Measurements from ENCODE around the gene RNF220.
A peak's percentile ranks its signal among the peaks of the same experiment; 100 is the strongest.

The RNF220 gene

DNA sequence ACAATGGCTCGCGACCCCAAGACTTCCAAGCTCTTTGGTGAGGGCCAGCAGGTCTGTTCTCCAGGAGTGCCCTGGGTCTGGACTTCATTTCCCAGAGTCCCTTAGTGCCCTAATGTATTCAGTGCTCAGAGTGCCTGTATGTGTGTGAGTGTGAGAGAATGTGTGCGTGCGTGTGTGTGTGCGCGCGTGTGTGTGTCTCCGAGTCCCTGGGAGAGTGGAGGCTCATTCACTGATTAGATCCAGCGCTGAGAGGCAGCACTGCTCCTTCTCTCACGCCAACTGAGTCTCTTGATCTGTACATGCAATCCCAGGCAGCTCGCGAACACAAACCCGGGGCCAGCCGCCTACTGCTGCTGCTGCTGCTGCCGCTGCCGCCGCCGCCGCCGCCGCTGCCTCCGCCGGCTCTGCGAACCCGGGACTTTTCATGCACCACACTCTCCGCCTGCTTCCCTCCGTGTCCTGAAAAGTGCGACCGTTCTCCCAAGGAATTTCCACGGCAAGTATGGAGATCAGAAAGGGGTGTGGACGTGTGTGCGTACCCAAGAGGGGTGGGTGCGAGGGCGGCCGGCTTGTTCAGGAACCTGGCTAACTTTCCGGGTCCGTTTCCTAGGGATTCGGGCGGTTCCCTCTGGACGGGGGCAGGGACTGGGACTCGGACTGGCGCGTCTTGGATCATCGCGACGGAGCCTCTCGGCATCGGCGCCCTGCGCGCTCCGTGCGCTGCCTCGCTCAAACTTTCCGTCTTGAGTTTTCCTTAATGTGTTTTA, at the start of gene RNF220:
Gene RNF220 (plus strand): TSS at position 225 of the 767 bp plus-strand sequence.
- DNase-seq, result peak; percentile 89

DNA sequence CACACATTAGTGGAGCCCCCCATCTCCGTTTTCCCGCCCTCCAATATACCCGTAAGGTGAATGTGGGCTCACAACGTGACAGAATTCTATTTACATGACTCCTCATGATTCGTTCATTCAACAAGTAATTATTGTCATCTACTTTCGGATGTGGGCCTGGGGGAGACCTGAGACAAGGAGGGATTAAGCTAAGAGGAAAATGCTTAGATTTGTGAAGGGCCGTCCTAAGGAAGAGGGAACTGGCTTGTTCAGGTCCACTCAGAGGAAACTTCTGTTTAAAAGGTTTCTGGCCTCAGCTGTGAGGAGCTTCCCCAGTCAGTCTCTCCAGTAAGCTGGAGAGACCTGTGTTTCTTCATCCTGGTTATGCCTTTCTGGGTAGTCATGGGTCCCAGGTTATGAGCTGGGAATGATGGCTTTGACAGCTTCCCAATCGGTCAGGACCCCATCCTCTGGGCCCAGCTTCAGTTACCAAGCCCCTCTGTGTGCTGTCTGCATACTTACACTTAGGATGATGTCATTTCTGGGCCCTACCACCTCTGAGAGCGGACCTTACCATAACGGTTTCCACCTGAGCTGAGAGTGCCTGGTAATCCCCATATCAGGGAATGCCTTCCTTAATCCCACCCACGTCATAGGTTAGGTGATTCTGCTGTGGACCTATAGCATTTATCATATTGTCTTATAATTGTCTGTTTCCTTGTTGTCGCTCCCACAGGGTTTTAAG, 49.3 kb upstream of the RNF220 start:
- no peak for DNase-seq

DNA sequence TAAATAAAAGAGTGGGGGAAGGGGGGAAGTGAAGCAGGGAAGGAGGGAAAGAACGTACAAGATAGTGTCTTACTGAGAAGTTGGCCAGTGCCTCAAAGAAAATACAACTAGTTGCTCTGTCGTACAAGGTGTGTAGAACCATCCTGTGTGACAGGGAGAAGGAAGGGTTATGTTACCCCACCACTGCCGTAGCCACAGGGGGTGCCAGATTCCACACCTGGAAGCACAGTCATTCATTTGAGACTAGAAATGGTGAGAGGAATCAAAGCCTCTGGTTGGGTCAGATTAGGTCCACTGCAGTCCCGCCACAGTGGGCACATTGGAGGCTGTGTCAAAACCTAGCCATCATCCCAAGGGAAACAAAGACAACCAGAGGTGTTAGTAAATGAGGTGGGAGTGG, 47.3 kb upstream of the RNF220 start:
- DNase-seq, result no peak

DNA sequence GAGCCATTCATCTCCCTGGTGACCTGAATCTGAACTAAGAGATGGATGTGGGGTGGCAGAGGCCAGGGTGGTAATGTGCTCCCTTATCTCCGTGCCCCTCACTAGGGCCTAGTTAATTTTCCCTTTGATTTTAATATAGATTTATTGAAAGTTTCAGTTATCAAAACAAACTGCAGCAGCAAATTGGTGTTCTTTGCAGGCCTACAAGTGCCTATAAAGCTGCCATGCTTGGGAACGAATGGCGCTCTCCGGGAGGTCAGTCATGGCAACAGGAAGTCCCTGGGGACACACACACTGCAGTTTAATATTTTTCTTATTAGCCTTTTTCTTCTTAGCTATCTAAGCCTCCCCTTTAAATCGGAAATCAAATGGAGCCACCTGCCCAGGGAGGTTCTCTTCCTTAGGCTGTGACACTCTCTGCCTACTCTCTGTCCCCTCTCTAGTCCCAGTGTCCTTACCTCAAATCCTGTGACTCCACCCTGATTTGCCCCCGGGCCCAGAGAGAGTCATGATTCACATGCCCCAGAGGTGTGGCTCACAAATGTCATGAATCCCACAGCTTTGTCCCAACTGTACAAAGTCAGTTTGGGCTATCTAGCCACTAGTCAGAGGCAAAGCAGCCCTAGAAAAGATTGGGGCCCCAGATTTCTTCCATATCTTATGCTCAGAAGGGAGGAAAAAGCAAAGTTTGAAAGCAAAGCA, 45.7 kb upstream of the RNF220 start:
- DNase-seq, result no peak

- DNase-seq, result no peak
These were observed 43.6 kb upstream of the RNF220 start for GRCh38 chr1:44361478-44361877.

- no peak for DNase-seq
These were observed 38.6 kb upstream of the RNF220 start for GRCh38 chr1:44366371-44366975.

DNA sequence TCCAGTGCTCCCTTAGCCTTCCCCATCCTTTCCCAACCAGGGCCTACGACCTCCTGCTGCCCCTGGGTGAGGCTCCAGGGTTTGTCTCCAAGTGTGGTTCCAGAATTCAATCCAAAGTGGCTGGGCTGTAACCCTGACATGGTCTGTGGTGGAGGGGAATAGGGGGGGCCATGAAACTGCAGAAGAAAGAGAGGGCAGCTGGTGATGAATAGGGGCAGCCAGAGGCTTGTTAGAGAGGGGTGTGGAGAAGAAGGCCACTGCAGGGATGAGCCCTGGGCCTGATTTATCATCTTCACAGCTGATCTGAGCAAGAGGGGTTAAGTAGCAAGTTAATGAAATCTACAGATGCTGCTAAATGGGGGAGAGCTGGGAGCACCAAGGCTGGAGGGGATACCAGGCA, 37.1 kb upstream of the RNF220 start:
- DNase-seq, result no peak

DNA sequence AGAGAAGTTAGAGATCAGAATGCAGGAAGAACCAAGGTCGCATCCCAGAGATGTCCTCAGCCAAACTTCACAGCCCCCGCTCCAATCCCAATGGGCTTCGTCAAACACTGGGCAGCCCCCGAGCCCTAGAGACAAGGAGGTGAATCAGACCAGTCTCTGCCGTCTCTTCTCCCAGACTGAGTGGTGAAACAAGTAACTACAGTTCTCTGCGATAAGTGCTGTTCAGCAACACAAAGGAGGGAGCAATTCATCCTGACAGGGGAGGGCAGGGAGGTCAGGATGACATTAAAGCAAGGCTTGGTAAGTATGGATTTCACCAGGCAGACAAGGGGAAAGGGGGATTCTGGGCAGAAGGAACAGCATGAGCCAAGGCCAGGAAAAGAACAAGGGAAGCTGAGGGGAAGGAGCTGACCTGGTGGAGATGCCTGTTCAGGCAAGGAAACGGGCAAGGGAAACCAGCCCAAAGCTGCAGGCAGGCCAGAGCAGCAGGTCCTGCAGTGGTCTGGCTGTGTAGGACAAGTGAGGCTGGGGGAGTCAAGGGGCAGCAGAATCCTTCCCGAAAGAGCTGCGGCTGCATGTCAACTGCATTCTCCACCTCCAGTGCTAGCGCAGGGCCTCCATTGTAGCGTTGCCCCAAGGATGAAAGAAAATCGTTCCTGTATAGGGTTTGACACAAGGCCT, 36.4 kb upstream of the RNF220 start:
- no peak for DNase-seq

- DNase-seq, result no peak
These were observed 33.8 kb upstream of the RNF220 start for GRCh38 chr1:44371206-44371605.

DNA sequence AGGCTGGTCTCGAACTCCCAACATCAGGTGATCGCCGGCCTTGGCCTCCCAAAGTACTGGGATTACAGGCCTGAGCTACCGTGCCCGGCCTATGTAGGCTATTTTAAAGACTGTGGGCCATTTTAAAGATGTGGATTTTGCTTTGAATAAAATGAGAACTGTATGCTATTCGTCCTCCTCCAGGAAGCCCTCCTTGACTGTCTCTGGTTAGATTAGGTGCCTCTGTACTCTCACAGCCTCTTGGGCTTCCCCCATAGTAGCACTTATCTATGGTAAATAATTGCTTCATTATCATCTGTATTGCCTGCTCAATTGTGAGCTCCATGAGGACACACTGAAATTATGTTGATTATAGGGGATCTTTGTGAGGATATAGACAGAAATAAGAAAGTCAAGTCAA, 29.5 kb upstream of the RNF220 start:
- no peak for DNase-seq

DNA sequence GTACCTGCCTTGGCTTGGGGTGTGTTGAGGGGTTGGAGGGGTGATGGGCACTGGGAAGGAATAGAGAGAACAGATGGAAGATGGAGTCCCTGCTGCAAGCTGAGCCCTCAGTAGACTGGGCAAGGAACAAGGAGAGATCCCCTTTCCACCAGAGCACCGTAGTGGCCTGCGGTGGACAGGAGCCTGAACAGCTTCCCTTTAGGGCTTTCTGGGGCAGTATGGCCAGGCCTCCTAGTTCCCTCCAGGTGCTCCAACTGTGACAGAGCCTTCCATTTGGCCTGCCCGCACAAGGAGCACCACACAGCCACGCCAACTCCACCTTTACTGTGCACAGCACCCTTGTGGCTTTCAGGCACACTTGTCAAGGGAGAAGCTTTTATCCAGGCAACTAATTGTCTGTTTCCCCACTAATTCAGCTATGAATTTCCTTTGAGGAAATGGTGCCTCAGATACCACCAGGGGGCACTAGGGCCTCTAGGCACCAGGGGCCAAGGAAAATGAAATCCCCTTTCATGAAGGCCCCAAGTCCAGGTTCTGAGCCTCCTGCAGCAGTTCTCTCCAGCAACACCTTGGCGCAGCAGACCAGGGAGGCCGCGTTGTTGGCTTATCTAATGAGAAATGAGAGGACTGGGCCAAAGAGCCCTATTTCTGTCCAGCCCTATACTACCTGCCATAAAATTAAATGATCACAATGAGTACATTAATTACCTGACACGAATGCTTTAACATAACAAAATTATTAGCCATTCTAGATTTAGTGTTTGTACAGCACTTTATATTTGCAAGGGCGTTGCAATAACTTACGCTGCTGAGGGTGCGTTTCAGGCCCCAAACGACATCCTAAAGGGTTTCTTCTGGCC, 26.9 kb upstream of the RNF220 start:
- DNase-seq, result peak; percentile 12

DNA sequence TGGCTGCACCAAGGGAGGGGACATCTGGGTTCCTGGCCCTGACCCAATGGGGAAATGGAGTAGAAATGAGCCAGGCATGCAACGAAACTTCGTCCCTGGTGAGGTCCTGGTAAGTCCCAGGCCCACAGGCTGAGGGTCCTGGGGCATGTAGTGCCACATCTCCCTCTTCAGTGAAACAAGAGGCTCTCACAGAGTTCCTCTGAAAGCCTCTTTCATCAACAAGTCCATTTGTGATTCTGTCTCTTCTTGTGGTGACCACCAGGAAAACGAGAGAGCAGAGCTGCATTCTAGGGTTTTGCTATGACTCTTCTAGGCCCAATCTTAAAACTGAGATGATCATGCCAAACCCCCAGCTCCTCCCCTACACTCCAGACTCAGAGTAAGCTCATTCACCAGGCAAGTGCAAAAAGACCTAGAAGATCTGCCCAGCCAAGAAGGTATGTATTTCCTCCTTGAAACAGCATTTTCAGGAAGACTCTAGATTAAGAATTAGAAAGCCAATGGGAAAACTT, 24.3 kb upstream of the RNF220 start:
- DNase-seq, result no peak

- DNase-seq, result no peak
These were observed 16.5 kb upstream of the RNF220 start for GRCh38 chr1:44388551-44388950.

DNA sequence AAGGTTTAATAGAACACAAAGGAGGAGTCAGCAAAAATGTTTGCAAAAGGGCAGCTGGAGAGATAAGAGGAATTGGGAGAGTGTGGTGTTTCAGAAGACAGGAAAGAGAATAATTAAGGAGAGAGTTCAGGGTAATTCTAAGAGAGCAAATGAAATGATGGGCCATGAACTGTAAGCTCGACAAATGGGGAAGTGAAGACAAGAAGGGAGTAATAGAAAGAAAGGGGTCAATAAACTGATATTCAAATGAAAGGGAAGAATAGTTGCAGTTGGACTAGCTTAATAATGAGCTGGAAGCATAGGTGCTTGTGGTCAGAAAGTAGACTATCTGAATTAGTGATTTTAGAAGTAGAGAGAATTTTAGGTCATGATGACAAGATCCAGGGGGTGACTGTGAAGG, 15.6 kb upstream of the RNF220 start:
- no peak for DNase-seq

GRCh38 chr1:44390277-44390676, 14.8 kb upstream of the RNF220 start:
- no peak for DNase-seq

DNA sequence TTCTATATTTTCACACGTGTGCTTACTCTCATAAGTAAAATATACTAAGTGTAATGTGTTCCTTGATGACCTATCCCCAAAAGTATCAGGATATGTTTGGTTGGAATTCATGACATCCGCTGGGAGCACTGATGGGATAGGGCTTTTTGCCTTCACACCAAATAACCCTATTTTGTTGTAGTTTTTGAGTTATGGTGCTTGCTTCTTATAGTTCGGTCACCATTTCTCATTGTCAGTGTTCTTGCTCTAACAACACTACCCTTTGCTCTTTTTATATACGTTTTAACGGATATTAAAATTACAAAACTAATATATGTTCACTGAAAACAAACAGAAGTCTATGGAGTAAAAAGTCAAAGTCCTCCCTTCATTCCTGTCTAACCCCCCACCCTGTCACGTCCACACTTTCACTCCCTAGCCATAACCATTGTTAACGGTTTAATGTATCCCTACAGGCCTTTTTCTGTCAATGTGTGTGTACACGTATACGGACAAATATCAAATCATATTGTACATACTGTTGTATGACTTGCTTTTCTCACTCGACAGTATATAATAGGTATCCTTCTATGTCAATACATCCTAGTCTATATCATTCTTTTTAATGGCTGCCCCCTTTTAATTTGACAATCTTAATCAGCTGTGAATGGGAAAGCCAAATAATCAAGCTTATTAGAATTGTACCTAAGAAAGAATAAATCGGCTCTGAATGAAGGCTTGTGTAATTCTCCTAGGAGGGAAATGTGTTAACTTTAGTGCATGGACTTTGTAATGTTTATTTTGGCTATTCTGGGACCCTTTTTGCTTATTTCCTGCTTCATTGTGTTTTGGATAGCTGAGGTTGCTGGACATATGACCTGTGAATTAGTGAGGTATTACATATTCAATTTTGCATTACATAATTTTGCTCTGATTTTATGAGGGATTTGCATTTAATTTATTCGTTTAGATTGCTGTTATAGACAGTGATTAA, 3.5 kb upstream of the RNF220 start:
- DNase-seq, result no peak

GRCh38 chr1:44405798-44406736, 1.0 kb downstream of the RNF220 start:
- DNase-seq, result peak; percentile 54

DNA sequence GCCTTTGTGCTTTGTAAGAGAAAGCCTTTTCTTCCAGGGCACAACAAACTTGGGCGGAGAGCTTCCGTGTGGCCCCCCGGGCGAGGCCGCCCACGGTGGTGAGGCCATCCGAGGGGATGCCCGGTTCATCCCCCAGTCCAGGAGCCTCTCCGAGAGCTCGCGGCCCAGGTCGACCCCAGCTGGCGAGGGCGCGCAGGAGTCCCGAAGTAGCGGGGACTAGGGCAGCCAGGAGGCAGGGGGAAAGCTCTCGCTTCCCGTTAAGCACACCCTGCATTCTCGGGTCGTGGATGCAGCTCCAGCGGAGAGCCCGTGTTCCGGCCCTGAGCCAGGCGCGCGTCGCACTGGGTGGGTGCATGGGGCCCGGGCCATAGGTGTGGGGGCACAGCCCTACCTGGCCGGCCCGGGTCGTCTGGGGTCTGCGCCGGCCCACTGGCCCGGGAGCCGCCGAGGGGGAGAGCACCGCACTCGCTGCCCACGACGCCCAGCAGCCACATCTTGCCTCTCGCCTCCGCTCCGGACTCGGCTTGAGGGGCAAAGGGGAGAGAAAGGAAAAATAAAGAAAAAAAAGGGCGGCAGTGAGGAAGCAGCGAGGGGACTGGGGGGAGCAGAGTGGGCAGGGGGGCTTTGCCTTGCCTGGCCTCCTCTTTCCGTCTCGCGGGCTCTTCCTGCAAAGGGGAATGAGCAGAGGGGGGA, 1.8 kb downstream of the RNF220 start:
- DNase-seq, result no peak
